GM19043 (cell line): ENCODE data around the gene DCP2.

Source experiments
- ATAC-seq: cut with Tn5 transposase; IDR thresholded peaks from one replicate; pipeline ENCODE4 v1.9.1; 2021; ENCODE audit warnings: low read depth; ENCODE audit not compliant: unreplicated experiment

The DCP2 gene

GRCh38 chr5:112965733-112966306, 10.8 kb upstream of the DCP2 start:
- ATAC-seq, result no peak

GRCh38 chr5:112967520-112968083, 9.0 kb upstream of the DCP2 start:
- ATAC-seq, result no peak

DNA sequence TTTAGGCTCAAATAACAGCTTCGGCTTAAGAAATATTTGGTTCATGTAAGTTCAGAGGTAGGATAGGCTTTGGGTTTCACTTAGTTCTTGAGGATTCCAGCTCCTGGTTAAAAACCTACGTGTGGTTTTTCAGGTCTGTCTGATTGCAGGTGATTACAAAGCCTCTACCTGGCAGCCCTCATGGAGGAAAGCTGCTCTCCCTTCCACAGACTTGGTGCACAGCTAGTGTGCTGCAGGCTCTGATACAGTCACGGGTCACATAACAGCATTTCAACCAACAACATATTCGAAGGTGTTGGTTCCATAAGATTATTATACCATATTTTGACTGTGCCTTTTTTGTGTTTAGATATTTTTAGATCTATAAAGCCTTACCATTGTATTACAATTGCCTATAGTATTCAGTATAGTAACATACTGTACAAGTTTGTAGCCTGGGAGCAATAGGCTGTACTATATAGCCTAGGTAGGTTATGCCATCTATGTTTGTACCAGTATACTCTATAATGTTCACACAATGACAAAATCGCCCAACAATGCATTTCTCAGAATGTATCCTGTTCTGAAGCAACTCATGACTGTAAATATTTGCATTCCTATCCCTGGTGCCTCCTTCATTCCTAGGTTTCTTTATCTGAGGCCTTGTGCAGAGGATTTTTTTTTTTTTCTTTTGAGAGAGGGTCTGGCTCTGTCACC, 8.0 kb upstream of the DCP2 start:
- ATAC-seq, result no peak

DNA sequence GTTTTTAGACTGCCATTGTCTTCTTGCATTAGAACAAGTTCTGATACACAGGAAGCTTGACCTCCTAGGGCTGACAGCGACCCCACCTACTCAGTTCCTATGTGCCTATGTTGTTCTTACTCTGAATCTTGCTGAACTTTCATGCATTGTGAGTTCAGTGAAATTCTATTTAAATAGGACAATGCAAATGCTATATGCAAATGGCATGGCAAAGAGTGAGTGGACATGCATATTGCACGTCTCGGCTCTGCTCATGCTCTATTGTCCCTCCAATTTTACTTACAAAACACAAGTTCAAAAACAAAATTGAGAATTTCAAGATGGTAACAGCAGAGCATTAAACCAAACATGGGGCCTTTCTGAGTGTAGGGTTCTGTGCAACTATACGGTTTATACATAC, 5.3 kb upstream of the DCP2 start:
- ATAC-seq, result no peak

GRCh38 chr5:112973036-112973435, 3.6 kb upstream of the DCP2 start:
- no peak for ATAC-seq

- ATAC-seq, result no peak
Measured at GRCh38 chr5:112973904-112974303, 2.7 kb upstream of the DCP2 start.

GRCh38 chr5:112974901-112975300, 1.7 kb upstream of the DCP2 start:
- ATAC-seq, result no peak

DNA sequence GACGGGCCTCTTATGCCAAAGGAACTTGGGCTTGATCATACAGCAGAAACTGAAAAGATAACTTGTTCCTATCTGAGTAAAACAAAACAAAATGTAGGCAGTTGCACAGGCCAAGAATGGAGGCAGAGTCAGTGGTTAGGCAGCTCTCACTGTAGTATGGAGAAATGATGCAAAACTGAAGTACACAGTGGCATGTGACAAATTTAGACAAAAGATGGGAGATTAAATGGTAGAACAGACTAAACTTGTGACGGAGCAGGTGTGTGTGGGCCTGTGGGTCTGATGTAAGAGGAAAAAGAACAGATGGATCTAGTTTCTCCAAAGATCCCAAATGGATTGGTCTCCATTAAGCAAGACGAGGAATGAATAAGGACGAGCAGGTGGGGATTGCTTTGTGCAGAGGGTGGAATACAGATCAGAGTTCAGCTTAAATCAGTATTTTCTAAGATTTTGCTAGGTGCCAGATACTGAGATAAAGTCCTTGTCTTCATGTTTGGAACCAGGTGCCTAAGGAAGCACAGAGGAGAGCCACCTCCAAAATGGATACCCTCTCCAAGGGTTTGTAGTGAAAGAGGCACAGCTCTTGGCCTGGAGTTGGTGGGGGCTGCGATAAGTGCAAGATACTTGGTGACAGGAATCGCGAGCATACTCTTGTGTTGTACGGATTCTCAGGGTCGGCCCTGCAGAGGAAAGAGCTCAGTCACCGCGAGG, 722 bp upstream of the DCP2 start:
- ATAC-seq, result peak; percentile 13

GRCh38 chr5:112977440-112977861, 853 bp downstream of the DCP2 start:
- ATAC-seq, result no peak

DNA sequence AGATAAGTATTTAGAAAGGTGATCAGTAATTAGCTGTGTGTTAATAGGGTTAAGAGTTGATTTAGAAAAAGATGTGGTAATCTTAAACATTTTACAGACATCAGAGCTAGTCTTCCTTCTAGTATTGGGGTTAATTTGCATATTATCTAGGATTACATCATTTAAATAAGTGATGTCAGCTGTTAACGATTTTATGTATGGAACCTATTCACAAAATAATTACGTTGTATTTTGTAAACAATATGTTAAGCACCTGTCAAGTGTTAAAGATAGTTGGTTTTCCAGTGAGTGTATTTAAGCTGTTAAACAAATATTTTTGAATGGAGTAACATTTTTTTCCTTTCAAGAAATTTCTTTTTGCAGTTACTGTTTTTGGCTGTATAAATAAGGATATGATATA, 2.2 kb downstream of the DCP2 start:
- ATAC-seq, result no peak

GRCh38 chr5:112979723-112980122, 3.1 kb downstream of the DCP2 start:
- no peak for ATAC-seq

DNA sequence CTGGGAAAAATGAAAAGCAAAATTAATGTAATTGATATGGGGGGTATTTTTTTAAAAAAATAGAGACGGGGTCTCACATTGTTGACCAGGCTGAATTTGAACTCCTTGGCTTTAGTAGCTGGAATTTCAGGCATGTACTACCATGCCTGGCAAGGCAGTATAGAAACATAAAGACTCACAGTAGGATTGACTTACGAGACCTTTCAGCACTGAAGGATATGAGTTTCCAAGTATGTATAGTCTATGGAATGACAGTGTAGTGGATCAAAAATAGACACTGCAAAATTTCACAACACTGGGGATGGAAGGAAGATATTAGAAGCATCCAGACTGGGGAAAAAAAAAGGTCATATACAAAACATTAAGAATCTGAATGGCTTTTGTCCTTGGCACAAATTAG, 6.8 kb downstream of the DCP2 start:
- no peak for ATAC-seq

DNA sequence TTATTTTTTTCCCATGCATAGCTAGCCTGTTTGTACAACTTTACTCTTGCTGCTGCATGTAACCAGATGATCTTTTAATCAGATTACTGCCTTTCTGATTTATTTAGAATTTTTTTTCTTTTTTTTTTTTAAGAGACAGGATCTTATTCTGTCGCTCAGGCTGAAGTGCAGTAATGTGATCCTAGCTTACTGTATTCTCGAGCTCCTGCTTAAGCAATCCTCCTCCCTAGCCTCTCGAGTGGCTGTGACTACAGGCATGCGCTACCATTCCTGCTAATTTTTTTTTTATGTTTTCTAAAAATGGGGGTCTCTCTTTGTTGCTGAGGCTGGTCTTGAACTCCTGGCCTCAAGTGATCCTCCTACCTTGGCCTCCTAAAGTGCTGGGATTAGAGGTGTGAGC, 9.6 kb downstream of the DCP2 start:
- no peak for ATAC-seq

- peak; percentile 62 for ATAC-seq
Measured at GRCh38 chr5:112995764-112996618, 19.4 kb downstream of the DCP2 start.

- ATAC-seq, result no peak
Measured at GRCh38 chr5:112996830-112997374, 20.3 kb downstream of the DCP2 start.

- no peak for ATAC-seq
Measured at GRCh38 chr5:112998296-112998695, 21.7 kb downstream of the DCP2 start.

DNA sequence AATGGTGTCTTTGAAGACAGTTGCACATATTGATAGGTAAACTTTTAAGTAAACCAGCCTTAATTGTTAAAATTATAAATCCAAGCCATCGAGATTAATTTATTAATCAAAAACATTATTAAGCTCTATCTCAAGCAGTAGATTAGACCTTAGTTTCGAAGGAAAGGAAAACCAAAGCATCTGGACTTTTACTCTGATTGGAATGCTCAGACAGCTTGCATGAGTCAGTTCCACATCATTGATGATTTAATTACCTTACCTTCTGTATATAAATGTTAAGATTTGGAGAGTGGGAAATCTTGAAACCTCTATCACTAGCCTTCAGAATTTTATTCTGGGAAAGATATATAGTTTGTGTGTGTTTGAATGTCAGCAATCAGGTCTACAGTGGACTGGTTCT, 23.9 kb downstream of the DCP2 start:
- no peak for ATAC-seq

- ATAC-seq, result no peak
Measured at GRCh38 chr5:113002423-113002822, 25.8 kb downstream of the DCP2 start.

DNA sequence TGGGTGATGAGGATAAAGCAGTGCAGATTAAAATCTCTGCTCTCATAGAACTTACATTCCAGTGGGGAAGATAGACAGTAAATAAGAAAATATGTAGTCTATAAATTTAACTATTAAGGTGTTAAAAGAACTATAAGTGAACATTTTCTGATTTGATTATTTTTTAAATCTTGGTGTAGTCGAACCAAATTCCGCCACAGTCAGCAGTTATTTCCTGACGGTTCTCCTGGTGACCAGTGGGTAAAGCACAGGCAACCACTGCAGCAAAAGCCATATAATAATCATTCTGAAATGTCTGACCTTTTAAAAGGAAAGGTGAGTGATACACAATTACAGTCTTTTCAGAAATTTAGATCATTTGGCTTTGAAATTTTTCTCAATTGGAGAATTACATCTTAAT, 27.2 kb downstream of the DCP2 start:
- ATAC-seq, result no peak

- no peak for ATAC-seq
Measured at GRCh38 chr5:113005454-113005853, 28.9 kb downstream of the DCP2 start.
